Stomach (tissue), 9 donors: ENCODE results near the gene WDR18. TPM values are rescaled to one million over a fixed set of nuclear protein-coding genes. Genes with fewer than 3 reads are reported as not detected.
A peak's percentile ranks its signal among the peaks of the same experiment; 100 is the strongest.

Experiments used
- DNase-seq, 2 donors: peaks; one replicate each; pipeline versions ENCODE4 v3.0.0 to v3.0.0-alpha.2; 2013 to 2019
- H3K27ac ChIP-seq, 5 donors: fragments of 200-600 bp in 4 of 5; sonication (generic) in 4 of 5; one replicate each; pipeline ENCODE4 v1.5.1; 2013 to 2019; ENCODE audit warnings: mild to moderate bottlenecking in 1 of 5, moderate library complexity in 1 of 5
- H3K27me3 ChIP-seq, 3 donors: fragments of 200-600 bp; sonication (generic); one replicate each; pipeline ENCODE4 v1.5.1; 2017 to 2019; ENCODE audit warnings: mixed run types in 1 of 3
- H3K36me3 ChIP-seq, 4 donors: fragments of 200-600 bp; sonication (generic); 1 replicate in 3 of 4; 2 replicates in 1 of 4; pipeline ENCODE4 v1.5.1; 2016 to 2019
- H3K4me1 ChIP-seq, 4 donors: fragments of 200-600 bp; sonication (generic); one replicate each; pipeline ENCODE4 v1.5.1; 2016 to 2019
- H3K4me3 ChIP-seq, 4 donors: fragments of 200-600 bp; sonication (generic) in 3 of 4; one replicate each; pipeline ENCODE4 v1.5.1; 2016 to 2019; ENCODE audit warnings: mild to moderate bottlenecking in 1 of 4
- H3K9me3 ChIP-seq, 4 donors: fragments of 200-600 bp; sonication (generic); one replicate each; pipeline ENCODE4 v1.5.1; 2016 to 2019
- CTCF ChIP-seq, 7 experiments: fragments of 450-650 bp in 4 of 7; fragments of 200-600 bp in 3 of 7; sonication (generic) in 3 of 7; IDR thresholded peaks; one replicate each; pipeline ENCODE4 v1.5.1; 2016 to 2019; ENCODE audit warnings: antibody characterized with exemption in 7 of 7, control low read depth in 2 of 7, mild to moderate bottlenecking in 1 of 7
- EP300 ChIP-seq: sonication (generic); formaldehyde crosslinking; IDR thresholded peaks from one replicate; pipeline ENCODE4 v1.6.1; 2017; ENCODE audit warnings: antibody characterized with exemption
- POLR2A ChIP-seq, 4 donors: fragments of 450-650 bp; IDR thresholded peaks; one replicate each; pipeline ENCODE4 v1.6.1; 2016; ENCODE audit warnings: antibody characterized with exemption in 4 of 4, control low read depth in 2 of 4, mild to moderate bottlenecking in 1 of 4, moderate library complexity in 1 of 4
- POLR2AphosphoS5 ChIP-seq, 3 donors: sonication (generic); formaldehyde crosslinking; IDR thresholded peaks; one replicate each; pipeline ENCODE4 v1.6.1; 2016; ENCODE audit warnings: antibody characterized with exemption in 3 of 3
- WGBS, 5 donors: extraction: QIAGEN DNeasy Blood & Tissue Kit in 3 of 5; methylation state at CpG; one replicate each; pipeline versions ENCODE4 v1.1.5 to v1.1.7; 2013 to 2018; 5-methylcytosine and 5-hydroxymethylcytosine counted together
- intact Hi-C: fragments of 100-400 bp; cut with DNase I; formaldehyde crosslinking; loops from one replicate; pipeline ENCODE4 v1.15.1; 2023; ENCODE audit warnings: low total_unique reads
- polyA plus RNA-seq, 3 donors: library from polyadenylated mRNA; stranded (reverse); fragments of 200-250 nt; gene quantifications; one replicate each; pipeline ENCODE4 v1.2.3, GENCODE V29; 2013
- total RNA-seq, 5 donors: library from RNA; depleted of rRNA; stranded (reverse); fragments of >200 nt; gene quantifications; one replicate each; pipeline versions ENCODE4 v1.1.0 to v1.2.3, GENCODE V29; 2014 to 2016
- donor health status: healthy with polysubstance abuse.
- donor health status: Bipolar disorder and iron deficiency.
- donor health status: healthy.

WDR18 gene
- total and polyA plus RNA-seq, 8 donors: 19.1 to 410 (median 60.6) TPM

DNA sequence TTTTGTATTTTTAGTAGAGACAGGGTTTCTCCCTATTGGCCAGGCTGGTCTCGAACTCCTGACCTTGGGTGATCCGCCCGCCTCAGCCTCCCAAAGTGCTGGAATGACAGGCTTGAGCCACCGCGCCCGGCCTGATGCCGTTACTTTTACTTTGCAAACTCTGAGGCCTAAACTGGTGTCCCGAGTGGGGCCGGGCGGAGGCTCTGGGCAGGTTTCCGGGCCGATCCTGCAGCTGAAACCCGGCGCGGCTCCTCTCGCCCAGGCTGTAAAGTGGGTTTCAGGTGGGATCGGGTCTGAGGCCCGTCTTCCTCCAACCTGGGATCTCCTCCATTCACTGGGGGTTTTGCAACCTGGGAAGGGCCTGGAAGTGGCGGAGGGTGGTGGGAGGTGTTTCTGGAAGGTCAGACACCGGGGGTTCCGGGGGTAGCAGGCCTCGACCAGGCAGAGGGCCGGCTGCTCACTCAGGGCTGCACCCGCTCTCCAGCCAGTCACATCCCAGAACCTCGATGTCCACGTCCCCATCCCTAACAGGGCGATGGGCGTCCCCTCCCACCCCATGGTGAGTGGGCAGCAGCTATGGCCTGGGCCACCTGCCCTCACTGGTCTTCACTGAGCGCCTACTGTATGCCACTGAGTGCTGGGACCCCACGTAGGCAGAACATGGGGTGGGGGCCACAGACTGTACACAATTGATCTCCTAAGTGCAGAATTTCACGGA lies 21.3 kb upstream of the WDR18 start:
- intact Hi-C loops: no loop called here
- peaks cover 0 to 5% (median 5%) of the 10 kb centered on the region in 4 donors for H3K4me1 ChIP-seq
- no peak for DNase-seq
- H3K4me3 ChIP-seq: no peak overlapping the region
- TF ChIP-seq POLR2AphosphoS5 (IDR thresholded peaks at IDR 0.05) (no peak), CTCF (IDR thresholded peaks at IDR 0.05) (no peak), POLR2A (IDR thresholded peaks at IDR 0.05) (no peak), EP300 (no peak)
- H3K27me3 ChIP-seq: no peaks in the 10 kb centered on the region
- peaks cover 0 to 54% (median 47%) of the 10 kb centered on the region in 4 donors for H3K36me3 ChIP-seq
- no peaks in the 10 kb centered on the region for H3K9me3 ChIP-seq
- H3K27ac ChIP-seq: no peak overlapping the region
- WGBS, 5 donors: 73 to 85% (median 80%) methylated on average over 20 to 31 of the region's 31 CpGs

DNA sequence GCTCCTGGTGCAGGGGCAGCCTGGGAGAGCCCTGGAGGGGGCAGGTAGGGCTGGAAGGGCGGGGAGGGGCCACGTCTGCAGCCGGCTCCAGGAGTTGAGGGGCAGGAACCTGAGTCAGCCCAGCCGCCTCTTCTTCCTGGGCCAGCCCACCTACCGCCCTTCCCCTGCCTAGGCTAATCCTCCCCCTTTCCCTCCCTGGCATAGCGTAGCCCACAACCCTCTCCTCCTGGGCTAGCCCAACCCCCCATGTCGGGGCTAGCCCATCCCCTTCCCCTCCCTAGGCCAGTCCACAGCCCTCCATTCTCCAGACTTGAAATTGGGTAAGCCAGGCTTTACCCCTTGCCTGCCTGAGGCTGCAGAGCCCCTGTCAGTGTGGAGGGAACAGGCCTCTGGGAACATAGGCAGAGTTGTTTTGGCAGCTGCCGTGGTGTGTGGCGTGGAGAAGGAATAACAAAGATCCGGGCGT lies 20.6 kb upstream of the WDR18 start:
- peak in 1 of 2 donors; percentile 77 for DNase-seq
- no peaks in the 10 kb centered on the region for H3K27me3 ChIP-seq
- H3K27ac ChIP-seq: no peak overlapping the region
- no peak overlapping the region for H3K4me3 ChIP-seq
- H3K9me3 ChIP-seq: no peaks in the 10 kb centered on the region
- no peak for TF ChIP-seq POLR2A (IDR thresholded peaks at IDR 0.05)
- no peak for TF ChIP-seq CTCF (IDR thresholded peaks at IDR 0.05)
- TF ChIP-seq EP300: no peak
- no peak for TF ChIP-seq POLR2AphosphoS5 (IDR thresholded peaks at IDR 0.05)
- peaks cover 0 to 5% (median 5%) of the 10 kb centered on the region in 4 donors for H3K4me1 ChIP-seq
- WGBS, 5 donors: 82 to 88% (median 84%) methylated on average over 10 to 11 of the region's 11 CpGs
- intact Hi-C loops: no loop called here
- peaks cover 0 to 60% (median 52%) of the 10 kb centered on the region in 4 donors for H3K36me3 ChIP-seq

DNA sequence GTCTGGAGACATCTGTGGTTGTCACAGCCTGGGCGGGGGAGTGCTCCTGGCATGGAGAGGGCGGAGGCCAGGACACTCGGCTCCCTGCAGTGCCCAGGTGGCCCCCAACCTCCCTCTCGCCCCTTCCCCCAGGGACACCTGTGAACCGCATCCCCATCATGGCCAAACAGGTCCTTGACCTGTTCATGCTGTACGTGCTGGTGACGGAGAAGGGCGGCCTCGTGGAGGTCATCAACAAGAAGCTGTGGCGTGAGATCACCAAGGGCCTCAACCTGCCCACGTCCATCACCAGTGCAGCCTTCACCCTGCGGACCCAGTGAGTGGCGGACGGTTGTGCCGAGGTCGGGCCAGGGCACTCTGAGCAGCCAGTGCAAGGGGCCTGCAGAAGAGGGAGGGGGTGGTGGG lies 20.0 kb upstream of the WDR18 start:
- Histone ChIP-seq H3K27me3 (no peaks in the 10 kb centered on the region), H3K36me3 (peaks cover 0 to 66% (median 58%) of the 10 kb centered on the region in 4 donors), H3K27ac (no peak overlapping the region), H3K9me3 (no peaks in the 10 kb centered on the region), H3K4me1 (peaks cover 0 to 5% (median 5%) of the 10 kb centered on the region in 4 donors), H3K4me3 (no peak overlapping the region)
- intact Hi-C loops: no loop called here
- TF ChIP-seq CTCF (IDR thresholded peaks at IDR 0.05) (no peak), POLR2A (IDR thresholded peaks at IDR 0.05) (no peak), EP300 (no peak), POLR2AphosphoS5 (IDR thresholded peaks at IDR 0.05) (no peak)
- WGBS, 5 donors: 94 to 97% (median 94%) methylated on average over 12 to 16 of the region's 16 CpGs
- DNase-seq: peak in 1 of 2 donors; percentile 5

- no peak for TF ChIP-seq POLR2AphosphoS5 (IDR thresholded peaks at IDR 0.05)
- no peak for TF ChIP-seq EP300
- no peak for TF ChIP-seq POLR2A (IDR thresholded peaks at IDR 0.05)
- TF ChIP-seq CTCF (IDR thresholded peaks at IDR 0.05): no peak
- 92 to 99% (median 96%) methylated on average over 17 to 19 of the region's 19 CpGs for WGBS, 5 donors
- intact Hi-C loops: no loop called here
- H3K4me1 ChIP-seq: peaks cover 0 to 5% (median 5%) of the 10 kb centered on the region in 4 donors
- no peak overlapping the region for H3K27ac ChIP-seq
- H3K36me3 ChIP-seq: peaks cover 5 to 71% (median 62%) of the 10 kb centered on the region in 4 donors
- H3K27me3 ChIP-seq: no peaks in the 10 kb centered on the region
- H3K9me3 ChIP-seq: peaks cover 0 to under 1% (median 0%) of the 10 kb centered on the region in 4 donors
- no peak overlapping the region for H3K4me3 ChIP-seq
- DNase-seq: peak in 1 of 2 donors; percentile 33
Measured at GRCh38 chr19:964761-965694, 19.1 kb upstream of the WDR18 start.
